Choroid plexus epithelial cell (primary cell): ENCODE data around the gene PAXX.

Source experiments
- DNase-seq: peaks from one replicate; pipeline ENCODE4 v3.0.0-alpha.2; 2010; ENCODE audit warnings: low read depth
- H3K4me3 ChIP-seq: 2 replicates; pipeline ENCODE4 v1.5.1; 2011; ENCODE audit warnings: low read depth, mild to moderate bottlenecking, control low read depth, low read length, moderate library complexity
- TF ChIP-seq, protein P1 (sequence below): conservative IDR thresholded peaks from 2 replicates; pipeline ENCODE4 v1.5.1; 2011; ENCODE audit warnings: low read depth, mild to moderate bottlenecking, control low read depth, inconsistent platforms, low read length, moderate library complexity

Gene PAXX

DNA sequence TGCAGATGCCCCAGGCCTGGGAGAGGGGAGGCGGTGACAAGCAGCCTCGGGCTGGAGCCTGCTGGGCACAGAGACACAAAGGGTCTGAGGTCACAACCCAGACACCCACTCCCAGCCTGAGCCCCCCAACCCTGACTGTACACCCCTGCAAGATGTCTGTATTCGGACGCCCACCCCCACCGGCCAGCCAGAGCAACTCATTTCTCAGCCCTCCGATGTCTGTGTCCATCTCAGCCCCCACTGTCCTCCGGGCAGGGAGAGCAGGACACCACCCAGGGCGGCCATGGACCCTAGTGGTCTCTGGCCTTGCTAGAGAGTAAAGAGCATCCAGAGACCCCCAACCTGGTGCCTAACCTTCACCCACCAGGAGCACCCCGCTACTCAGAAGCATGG, 36.3 kb upstream of the PAXX start:
- no peak overlapping the region for H3K4me3 ChIP-seq
- DNase-seq = no peak
- TF ChIP-seq, protein P1, sequence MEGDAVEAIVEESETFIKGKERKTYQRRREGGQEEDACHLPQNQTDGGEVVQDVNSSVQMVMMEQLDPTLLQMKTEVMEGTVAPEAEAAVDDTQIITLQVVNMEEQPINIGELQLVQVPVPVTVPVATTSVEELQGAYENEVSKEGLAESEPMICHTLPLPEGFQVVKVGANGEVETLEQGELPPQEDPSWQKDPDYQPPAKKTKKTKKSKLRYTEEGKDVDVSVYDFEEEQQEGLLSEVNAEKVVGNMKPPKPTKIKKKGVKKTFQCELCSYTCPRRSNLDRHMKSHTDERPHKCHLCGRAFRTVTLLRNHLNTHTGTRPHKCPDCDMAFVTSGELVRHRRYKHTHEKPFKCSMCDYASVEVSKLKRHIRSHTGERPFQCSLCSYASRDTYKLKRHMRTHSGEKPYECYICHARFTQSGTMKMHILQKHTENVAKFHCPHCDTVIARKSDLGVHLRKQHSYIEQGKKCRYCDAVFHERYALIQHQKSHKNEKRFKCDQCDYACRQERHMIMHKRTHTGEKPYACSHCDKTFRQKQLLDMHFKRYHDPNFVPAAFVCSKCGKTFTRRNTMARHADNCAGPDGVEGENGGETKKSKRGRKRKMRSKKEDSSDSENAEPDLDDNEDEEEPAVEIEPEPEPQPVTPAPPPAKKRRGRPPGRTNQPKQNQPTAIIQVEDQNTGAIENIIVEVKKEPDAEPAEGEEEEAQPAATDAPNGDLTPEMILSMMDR = no peak

DNA sequence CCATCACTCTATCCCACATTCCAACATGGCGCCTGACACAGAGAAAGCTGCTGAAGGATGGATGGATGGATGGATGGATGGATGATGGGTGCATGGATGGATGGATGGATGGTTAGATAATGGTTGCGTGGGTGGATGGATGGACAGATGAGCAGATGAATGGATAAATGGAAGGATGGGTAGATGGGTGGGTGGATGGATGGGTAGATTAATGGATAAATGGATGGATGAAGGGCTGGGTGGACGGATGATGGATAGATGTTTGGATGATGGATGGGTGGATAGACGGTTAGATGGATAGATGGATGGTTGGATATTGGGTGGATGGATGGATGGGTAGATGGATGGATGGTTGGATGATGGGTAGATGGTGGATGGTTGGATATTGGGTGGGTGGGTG, 35.6 kb upstream of the PAXX start:
- TF ChIP-seq, protein P1 = no peak
- H3K4me3 ChIP-seq = no peak overlapping the region
- no peak for DNase-seq

DNA sequence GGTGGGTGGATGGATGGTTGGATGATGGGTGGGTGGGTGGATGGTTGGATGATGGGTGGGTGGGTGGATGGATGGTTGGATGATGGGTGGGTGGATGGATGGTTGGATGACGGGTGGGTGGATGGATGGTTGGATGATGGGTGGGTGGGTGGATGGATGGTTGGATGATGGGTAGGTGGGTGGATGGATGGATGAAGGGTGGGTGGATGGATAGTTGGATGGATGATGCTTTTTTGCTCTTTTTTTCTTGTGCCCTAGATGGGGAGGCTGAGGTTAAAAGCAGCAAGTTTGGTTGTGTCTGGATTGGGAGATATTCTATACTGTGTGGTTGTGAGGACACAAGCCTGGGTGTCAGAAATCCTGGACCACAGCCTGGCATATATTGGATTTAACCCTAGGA, 34.8 kb upstream of the PAXX start:
- no peak overlapping the region for H3K4me3 ChIP-seq
- TF ChIP-seq, protein P1 = no peak
- DNase-seq = no peak

DNA sequence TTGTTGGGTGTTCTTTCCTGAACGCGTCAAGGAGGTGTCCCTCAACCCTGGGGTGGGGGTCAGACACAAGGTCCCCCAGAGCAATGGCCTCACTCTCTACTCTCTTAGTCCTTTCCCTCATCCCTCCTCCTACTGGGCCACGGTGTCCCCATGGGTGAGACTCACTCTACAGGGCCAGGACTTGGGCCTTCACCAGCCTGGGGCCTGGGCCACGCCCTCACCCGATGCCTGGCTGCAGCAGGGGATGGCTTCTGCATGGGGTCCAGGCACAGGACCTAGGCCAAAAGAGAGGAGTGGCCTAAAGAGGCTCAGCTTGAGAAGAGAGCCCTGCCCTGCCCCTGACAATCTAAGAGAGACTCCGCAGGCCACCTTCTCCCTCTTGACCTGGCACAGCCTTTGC, 34.3 kb upstream of the PAXX start:
- TF ChIP-seq, protein P1 = no peak
- H3K4me3 ChIP-seq = no peak overlapping the region
- no peak for DNase-seq

DNA sequence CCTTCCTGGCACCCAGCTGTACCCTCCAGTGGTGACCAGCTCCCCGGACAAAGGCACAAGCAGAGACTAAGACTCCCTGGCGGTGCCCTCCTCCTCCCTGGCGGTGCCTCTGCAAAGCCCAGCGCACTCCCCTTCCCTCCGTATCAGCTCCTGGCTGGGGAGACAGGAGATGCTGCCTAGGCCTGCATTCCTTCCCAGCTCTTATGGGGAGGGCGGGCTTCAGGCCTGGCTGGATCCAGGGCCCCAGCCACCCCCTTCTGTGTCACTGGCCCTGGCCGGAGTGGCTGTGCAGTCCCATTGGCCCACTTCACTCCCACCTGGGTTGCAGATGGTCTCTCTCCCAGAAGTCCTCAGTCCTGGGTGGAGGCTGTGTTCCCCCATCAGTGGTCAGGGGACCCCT, 33.7 kb upstream of the PAXX start:
- TF ChIP-seq, protein P1 = no peak
- DNase-seq = no peak
- no peak overlapping the region for H3K4me3 ChIP-seq

DNA sequence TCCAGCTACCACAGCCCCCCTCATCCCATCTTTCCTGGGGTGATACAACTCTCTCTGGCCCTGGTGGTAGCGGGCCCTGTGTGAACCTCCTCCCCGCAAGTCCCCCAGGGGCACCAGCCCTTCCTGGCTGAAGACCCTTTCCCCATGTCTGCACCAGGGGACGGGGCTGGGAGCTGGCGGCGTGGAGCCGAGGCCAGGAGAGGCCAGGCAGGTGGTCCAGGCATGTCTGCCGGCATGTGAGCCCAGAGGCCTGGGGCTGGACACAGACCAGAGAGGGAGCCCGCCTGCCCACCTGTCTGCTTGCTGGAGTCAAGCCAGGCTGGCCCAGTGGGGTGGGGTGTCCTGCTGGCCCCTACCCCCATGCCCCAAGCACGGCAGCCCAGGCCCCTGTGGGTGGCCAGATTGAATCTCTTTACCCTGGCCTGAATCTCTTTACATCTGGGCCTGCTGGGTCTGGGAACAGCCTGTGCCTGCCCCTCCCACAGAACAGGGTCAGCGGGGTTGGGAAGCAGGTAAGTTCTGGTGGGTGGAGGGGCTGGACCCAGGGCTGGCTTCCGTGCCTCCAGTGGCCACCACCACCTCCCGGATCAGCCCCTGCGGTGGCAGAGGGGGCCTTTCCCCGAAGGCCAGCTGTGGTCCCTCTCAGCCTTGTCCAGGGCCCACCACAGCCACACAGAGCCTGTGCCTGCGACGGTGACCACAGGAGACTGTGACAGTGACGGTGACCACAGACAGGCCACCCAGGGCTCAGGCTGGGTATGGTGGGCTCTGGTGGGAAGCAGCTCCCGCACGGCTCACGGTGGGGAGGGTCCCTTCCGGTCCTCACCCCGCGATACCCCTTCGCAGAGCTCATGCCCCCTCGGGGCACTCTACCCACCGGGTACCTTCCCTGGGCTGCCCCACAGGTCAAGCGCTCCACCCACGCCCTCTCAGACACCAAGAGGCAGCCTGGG, 33.0 kb upstream of the PAXX start:
- no peak overlapping the region for H3K4me3 ChIP-seq
- DNase-seq = no peak
- TF ChIP-seq, protein P1 = no peak
